HL-60/S4 (cell line): ENCODE measurements around the gene NDE1.

Experiments
- in situ Hi-C: fragments of 300-500 bp; cut with MboI; formaldehyde crosslinking; loops from 2 replicates; pipeline ENCODE4 v1.14.3; 2022; ENCODE audit warnings: low sequenced_read_pairs

Gene NDE1

DNA sequence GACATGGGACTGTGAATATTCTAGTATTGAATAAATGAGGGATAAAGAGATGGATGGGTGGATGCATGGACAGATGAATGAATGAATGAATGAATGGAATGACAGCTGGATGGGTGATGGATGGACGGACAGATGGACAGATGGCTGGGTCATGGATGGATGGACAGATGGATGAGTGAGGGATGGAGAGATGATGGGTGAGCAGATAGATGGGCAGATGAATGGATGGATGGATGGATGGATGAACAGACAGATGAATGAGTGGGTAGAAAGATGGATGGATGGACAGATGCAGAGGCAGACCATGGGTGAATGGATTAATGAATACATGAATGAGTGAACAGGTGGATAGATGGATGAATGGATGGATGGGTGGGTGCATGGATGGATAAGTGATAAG, 110.1 kb downstream of the NDE1 start:
- in situ Hi-C loops = loop anchor here (25.0 kb wide), 1 partner anchor 377 kb away; no protein-coding TSS in a partner anchor

DNA sequence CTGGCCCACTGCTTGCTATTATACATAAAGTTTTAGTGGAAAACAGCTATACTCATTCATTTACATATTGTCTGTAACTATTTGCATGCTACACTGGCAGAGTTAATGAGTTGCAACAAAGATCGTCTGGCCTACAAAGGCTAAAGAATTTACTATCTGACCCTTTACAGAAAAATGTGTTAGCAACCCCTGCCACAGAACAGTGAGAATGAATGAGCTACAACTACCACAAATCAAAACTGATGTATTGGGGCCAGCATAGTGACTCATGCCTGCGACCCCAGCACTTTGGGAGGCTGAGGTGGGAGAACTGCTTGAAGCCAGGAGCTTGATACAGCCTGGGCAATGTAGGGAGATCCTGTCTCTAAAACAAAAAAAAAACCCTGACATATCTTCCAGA, 114.1 kb downstream of the NDE1 start:
- in situ Hi-C loops = loop anchor here (25.0 kb wide), 1 partner anchor 373 kb away; no protein-coding TSS in a partner anchor

DNA sequence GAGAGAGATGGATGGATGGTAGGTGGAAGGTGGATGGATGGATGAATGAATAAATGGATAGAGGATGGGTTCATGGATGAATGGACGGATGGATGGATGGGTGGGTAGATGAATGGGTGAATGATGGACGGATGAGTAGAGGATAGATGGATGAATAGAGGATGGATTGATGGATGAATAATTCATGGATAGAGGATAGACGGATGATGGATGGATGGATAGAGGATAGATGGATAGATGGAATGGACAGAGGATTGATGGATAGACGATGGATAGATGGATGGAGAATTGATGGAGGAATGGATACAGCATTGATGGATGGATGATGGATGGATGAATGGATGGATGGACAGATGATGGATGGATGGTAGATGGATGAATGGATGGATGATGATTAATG, 115.1 kb downstream of the NDE1 start:
- in situ Hi-C loops = loop anchor here (25.0 kb wide), 1 partner anchor 372 kb away; no protein-coding TSS in a partner anchor

DNA sequence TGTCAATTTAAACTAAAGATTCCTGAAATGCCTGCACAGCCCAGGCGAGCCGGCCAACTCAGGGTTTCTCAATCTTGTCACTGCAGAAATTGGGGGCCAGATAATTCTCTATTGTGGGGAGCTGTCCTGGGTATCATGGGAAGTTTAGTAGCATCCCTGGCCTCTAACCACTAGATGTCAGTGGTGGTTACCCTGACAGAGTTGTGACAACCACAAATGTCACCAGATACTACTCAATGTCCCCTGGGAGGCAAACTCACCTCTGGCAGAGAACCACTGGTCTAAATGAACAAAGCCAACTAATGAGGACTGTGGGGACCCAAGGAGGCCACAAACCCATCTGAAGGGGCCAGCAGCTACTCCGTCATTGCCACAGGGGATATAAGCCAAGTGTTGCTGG, 115.8 kb downstream of the NDE1 start:
- in situ Hi-C loops = loop anchor here (25.0 kb wide), 1 partner anchor 371 kb away; no protein-coding TSS in a partner anchor

DNA sequence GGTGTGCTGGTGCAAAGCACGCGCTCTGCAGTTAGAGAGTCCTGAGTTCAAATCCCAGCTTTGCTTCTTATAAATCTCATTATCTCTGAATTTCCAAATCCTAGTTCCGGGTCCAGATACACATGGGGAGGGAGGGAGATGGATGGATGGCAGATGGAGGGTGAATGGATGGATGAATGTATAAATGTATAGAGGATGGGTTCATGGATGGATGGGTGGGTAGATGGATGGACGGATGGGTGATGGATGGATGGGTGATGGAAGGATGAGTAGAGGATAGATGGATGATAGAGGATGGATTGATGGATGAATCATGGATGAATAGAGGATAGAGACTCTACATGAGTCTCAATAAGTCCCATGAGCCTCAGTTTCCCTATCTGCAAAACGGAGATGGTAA, 116.9 kb downstream of the NDE1 start:
- in situ Hi-C loops = loop anchor here (25.0 kb wide), 1 partner anchor 370 kb away; no protein-coding TSS in a partner anchor

GRCh38 chr16:15768201-15768600, 118.2 kb downstream of the NDE1 start:
- in situ Hi-C loops = loop anchor here (25.0 kb wide), 1 partner anchor 369 kb away; no protein-coding TSS in a partner anchor

GRCh38 chr16:15769239-15769638, 119.2 kb downstream of the NDE1 start:
- in situ Hi-C loops = loop anchor here (25.0 kb wide), 1 partner anchor 368 kb away; no protein-coding TSS in a partner anchor

- in situ Hi-C loops = loop anchor here (25.0 kb wide), 1 partner anchor 367 kb away; no protein-coding TSS in a partner anchor
These were observed 120.1 kb downstream of the NDE1 start for GRCh38 chr16:15770107-15770506.

- in situ Hi-C loops = loop anchor here (25.0 kb wide), 1 partner anchor 367 kb away; no protein-coding TSS in a partner anchor
These were observed 120.5 kb downstream of the NDE1 start for GRCh38 chr16:15770512-15770911.

DNA sequence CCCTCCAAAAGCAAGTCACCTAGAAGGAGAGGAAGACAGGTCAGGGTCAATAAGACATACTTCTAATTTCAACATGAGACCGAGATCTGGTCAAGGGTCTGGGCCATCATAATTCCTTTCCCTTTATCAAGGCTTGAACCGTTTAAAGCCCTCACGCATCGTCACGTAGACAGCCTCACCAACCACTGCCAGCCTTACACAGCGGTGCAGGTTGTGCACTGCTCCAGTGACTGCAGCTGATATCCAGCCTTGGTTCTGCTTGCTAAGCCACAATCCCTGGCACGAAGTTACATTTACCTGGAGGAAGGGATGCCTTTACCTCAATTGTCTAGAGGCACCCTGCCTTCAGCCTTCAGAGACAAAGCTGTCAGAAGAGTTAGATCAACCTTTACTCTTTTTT, 121.6 kb downstream of the NDE1 start:
- in situ Hi-C loops = loop anchor here (25.0 kb wide), 1 partner anchor 366 kb away; no protein-coding TSS in a partner anchor

DNA sequence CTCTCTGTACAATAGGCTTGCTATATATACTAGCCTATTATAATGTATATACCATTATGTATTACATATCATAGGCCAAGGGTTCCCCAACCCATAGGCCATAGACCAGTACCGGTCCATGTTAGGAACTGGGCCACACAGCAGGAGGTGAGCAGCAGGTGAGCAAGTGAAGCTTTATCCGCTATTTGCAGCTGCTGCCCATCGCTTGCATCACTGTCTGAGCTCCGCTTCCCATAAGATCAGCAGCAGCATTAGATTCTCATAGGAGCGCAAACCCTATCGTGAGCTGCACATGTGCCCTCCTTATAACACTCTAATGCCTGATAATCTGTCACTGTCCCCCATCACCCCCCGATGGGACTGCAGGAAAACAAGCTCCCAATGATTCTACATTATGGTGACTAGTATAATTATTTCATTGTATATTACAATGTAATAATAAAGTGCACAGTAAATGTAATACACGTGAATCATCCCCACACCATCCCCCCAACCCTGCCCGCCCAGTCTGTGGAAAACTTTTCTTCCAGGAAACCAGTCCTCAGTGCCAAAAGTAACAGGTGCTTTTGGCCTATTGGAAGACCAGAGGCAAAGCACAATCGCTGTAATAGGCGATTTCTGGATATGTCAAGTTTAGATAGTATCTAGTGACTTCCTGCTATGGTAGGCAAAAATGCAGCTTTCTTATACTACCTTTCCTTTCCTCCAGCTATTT, 122.7 kb downstream of the NDE1 start:
- in situ Hi-C loops = loop anchor here (25.0 kb wide), 1 partner anchor 365 kb away; no protein-coding TSS in a partner anchor

- in situ Hi-C loops = loop anchor here (25.0 kb wide), 1 partner anchor 363 kb away; no protein-coding TSS in a partner anchor
These were observed 123.9 kb downstream of the NDE1 start for GRCh38 chr16:15773968-15774367.

DNA sequence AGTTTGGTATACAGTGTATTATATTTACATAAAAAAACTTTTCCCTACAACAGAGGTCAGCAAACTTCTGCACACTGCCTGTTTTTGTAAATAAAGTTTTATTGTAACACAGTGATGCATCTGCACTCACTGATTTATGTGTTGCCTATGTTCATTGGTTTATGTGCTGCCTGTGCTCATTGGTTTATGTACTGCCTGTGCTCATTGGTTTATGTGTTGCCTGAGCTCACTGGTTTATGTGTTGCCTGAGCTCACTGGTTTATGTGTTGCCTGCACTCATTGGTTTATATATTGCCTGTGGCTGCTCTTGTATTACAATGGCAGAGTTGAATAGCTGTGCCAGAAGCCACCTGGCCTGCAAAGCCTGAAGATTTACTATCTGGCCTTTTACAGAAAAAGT, 125.2 kb downstream of the NDE1 start:
- in situ Hi-C loops = no loop called here

DNA sequence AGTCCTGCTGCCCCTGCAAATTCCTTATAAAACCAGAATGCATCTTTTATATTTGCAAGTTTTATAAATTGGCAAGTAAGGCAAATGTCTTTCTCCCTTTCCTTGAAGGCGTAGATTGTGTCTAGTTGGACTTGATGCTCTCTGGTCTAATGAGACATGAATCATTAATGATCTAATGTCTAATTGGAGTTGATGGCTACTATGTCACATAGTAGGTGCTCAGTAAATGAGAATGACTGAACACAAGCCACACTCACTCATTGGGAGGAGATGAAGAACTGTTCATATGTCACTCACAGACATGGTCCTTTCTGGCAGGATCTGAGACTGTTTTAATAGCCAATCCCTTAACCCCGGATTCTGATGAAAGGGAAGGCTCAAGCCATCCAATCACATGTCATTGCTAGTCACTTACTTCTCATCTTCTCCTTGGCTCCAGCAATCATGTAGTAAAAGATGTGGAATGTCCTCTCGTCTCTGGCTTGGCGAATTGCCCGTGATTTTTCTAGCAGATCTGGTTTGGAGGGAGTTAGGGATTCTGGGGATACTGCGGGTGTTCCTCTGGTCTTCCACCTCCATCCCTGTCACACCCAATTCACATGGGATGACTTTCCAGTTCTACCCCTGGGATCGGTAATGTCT, 125.7 kb downstream of the NDE1 start:
- in situ Hi-C loops = no loop called here
